CD4-positive, alpha-beta T cell treated with Interleukin-21 for 1 hour (primary cell): ENCODE data around the gene SLC4A2.

Experiments used
- DNase-seq: peaks from one replicate; pipeline ENCODE4 v3.0.0-alpha.2; 2020

The SLC4A2 gene

GRCh38 chr7:151045262-151045661 lies 14.1 kb upstream of the SLC4A2 start:
- no peak for DNase-seq

DNA sequence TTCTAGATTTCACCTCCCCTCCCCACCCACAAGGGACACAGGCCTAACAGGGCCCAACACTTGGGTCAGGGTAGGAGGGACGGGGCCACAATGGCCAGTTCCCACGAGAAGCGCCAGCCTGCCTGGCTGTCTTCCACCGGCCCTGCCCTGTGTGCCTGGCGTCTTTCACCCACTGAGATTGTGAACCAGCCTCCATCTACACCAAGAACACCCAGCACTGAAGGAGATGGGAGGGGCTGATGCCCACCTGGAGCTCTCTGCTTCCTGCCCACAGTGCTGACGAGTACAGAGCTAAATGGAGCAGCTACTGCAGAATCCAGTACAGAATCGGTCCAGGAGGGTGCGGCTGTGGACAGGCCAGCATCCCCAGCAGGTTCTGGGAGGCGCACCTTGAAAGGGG lies 13.4 kb upstream of the SLC4A2 start:
- no peak for DNase-seq

GRCh38 chr7:151046603-151047573 lies 12.5 kb upstream of the SLC4A2 start:
- DNase-seq = no peak

- no peak for DNase-seq
Measured at GRCh38 chr7:151047976-151048815, 11.2 kb upstream of the SLC4A2 start, which contains the start of gene ASIC3. TSS of gene ASIC3 (plus strand) at chr7:151048531. CDS start at chr7:151048886, 355 bp downstream.

DNA sequence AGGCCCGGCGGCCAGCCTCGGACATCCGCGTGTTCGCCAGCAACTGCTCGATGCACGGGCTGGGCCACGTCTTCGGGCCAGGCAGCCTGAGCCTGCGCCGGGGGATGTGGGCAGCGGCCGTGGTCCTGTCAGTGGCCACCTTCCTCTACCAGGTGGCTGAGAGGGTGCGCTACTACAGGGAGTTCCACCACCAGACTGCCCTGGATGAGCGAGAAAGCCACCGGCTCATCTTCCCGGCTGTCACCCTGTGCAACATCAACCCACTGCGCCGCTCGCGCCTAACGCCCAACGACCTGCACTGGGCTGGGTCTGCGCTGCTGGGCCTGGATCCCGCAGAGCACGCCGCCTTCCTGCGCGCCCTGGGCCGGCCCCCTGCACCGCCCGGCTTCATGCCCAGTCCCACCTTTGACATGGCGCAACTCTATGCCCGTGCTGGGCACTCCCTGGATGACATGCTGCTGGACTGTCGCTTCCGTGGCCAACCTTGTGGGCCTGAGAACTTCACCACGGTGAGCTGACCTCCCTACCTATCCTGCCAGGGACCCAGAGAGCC lies 10.4 kb upstream of the SLC4A2 start:
- no peak for DNase-seq

GRCh38 chr7:151051108-151051507 lies 8.3 kb upstream of the SLC4A2 start:
- peak; percentile 58 for DNase-seq

DNA sequence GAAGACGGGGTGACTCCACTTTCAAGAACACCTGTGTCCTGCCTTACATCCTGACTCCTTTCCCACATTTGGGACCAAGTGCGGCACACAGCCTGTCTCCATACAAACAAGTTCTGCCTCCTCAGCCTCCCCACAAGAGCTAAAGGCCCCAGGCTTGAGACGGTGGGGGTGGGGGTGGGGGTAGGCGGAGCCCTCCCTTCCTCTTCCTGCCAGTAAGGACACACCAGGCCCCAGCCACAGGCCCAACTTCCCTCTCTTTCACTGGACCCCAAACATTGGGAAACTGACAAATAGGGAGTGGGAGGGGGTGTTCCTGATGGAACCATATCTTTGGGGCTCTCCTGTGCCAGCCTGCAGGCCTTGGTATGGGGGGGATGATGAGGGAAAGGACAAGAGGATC lies 6.3 kb upstream of the SLC4A2 start:
- DNase-seq = no peak

- no peak for DNase-seq
Measured at GRCh38 chr7:151053751-151054150, 5.6 kb upstream of the SLC4A2 start.

DNA sequence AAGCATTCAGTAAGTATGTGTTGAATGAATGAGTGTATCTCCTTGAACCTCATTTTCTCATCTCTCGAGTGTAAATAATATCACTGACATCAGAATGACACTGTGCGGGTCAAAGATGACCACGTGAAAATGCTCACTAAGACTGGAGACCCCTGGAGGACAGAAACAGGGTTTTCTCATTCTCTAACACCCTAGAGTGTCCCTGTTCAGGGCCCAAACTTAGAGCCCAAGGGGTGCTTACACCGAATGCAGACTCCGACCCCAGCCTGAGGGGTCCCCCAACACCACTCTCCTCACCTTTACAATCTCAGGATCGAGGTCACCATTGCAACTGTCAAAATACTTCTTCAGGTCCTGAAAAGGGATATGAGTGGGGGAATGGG lies 3.1 kb upstream of the SLC4A2 start:
- DNase-seq = no peak

DNA sequence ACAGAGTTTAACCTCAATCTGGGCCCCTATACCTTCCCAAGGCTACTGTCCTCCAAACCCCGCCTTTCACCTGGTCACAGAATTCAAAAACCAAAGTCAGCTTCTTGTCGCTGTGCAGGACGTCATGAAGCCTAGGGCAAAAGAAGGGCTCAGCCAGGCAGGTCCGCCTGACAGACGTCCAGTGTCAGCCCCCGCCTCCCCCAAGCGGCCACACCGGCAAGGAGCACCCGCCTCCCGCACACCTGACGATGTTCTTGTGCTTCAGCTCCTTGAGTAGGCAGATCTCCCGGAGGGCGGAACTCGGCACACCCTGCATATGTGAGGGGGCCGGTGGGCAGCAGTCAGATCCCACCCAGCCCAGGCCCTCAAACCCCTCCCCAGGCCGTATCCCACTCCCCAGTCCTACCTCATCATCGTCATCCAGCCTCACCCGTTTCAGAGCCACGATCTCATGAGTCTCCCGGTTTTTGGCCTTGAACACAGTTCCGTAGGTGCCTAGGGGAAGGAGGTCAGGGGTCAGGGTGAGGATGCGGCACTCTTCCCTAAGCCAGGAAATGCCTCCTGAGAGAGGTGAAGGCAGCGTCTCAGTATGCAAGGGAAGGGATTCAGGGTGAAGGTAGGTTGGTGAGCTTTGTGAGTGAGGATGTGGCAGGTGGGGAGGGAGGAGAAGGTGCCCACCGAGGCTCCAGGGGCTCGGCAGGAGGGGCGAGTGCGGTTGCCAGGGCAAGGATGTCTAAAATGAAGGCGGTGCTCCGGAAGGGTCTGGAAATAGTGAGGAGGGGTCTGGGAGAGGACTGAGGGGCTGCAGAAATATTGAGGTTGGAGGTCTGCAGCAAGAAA lies 2.5 kb upstream of the SLC4A2 start:
- no peak for DNase-seq

- DNase-seq = no peak
Measured at GRCh38 chr7:151057506-151057988, 1.8 kb upstream of the SLC4A2 start, which contains the start of gene CDK5. TSS of gene CDK5 (minus strand) at chr7:151057897. CDS start at chr7:151057848, 49 bp downstream.

GRCh38 chr7:151057989-151058780 lies 1.2 kb upstream of the SLC4A2 start:
- DNase-seq = peak; percentile 99

DNA sequence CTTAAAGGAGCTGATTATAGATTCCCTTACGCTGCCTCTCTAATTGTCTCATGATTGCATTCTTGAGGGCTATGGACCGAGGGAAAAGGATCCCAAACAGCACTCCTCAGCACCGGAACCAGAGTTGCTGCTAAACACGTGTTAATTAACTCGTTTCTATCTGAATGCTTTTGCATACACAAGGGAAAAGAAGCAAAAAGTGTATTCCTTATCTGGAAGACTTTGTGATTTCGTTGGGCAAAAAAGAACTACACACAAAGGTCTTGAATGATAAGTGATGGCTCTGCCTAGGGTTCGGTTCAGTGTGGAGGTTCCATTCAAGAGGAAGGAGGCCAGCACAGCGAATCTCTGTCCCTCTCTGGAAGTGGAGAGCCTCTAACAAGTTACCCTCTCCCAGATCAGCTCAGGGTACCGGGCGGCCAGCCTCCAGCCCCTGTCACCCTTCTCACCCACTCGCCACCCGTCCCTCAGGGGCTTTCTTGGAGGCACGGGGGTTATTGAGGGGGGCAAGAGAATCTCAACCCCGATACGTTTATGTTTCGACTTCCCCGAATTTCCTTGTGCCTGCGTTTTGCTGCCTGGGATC lies 515 bp upstream of the SLC4A2 start:
- peak; percentile 20 for DNase-seq

GRCh38 chr7:151060113-151060415 lies 675 bp downstream of the SLC4A2 start:
- no peak for DNase-seq

DNA sequence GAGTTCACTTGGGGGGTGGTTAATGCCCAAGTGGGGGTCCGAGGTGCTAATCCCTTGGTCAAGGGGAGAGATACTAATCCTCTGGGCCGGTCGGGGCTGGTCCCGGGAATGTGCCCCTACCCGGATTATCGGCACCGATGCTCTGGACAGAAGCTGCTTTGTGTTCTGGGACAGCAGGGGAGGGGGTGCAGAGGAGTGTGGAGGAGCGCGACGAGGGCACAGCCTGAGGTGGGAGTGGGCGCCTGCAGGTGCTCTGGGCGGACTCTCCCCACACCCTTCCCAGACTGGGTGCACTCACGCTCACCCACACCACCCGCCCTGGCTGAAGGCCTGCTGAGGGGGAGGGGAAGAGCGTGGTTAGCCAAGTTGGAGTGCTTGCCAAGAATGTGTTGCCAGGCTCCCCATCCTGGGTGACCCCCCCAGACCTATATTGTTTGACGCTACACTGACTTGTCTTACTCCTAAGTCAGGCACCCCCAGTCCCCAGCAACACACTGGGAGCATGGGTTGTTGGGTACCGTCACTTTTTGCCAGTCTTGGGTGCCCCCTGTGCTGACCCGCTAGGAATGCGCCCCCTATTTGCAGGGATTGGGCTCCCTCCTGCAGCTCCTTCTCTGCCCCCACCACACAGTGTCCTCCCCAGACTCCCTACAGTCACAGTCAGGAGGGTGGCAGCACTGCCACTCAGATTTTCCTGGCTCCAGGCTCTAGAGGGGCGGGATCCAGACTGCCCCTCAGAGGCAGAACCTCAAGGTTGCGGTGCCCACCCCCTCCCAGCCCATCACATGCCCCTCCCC lies 1.2 kb downstream of the SLC4A2 start:
- DNase-seq = peak; percentile 11

GRCh38 chr7:151061213-151062110 lies 2.1 kb downstream of the SLC4A2 start:
- DNase-seq = no peak

- DNase-seq = no peak
Measured at GRCh38 chr7:151062111-151062398, 2.7 kb downstream of the SLC4A2 start.

DNA sequence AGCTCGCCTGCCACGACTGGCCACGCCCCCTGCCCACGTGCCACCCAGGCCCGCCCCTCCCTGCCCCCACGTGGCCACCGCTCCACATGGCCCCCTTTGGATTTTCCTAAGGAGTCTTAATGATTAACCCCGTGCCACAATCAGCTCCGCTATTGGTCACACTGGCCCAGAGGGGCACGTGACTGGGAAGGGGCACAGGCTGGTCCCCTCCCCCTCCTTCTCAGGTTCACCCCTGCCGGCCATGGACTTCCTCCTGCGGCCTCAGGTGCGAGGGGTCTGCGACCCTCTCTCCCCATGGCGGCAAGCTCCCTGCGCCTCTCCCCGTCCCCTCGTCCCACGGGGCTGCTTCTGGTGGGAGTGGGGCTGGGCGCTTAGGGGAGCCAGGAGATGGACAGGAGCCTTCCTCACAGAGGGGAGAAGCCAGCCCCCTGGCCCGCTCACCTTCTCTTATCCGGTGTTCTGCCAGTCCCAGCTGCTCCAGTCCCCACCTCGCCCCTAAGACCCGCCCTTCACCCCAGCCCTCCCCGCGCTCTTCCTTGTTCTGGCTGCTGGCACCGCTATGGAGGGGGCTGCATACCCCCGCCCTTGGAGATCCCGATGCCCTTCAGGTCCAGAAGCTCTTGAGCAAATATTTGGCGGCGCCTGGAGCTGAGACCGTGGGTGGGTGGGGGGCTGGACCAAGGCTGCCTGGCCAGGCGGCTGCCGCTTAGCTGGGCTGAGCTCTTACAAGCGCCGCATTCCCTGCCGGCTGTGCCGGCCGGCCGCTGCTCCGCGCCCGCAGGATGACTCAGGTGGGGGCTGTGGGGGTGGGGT lies 3.2 kb downstream of the SLC4A2 start:
- DNase-seq = no peak

- DNase-seq = no peak
Measured at GRCh38 chr7:151063212-151063561, 3.8 kb downstream of the SLC4A2 start.
